ENCODE data around the gene THRB. TPM values are rescaled to one million over a fixed set of nuclear protein-coding genes. Genes with fewer than 3 reads are reported as not detected.

The THRB gene
- total and polyA plus RNA-seq, 5 donors from 2014 or later: 0.30 TPM; not detected in 4

DNA sequence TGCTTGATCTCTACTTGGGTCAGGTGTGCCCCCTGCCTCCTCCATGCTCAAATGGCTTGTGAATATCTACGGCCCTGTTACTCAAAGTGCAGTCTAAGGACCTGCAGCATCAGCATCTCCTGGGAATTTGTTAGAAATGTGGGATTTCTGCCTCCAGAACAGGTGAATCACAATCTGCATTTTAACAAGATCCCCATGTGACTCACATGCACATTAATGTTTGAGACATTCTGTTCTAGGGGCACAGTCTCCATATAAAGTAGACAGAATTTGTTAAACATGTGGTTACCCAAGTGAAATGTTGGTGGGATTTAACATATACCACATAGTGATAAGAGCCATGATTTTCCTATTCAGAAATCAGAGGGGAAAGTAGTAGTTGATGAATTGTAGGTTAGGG lies 293.3 kb downstream of the THRB start:
- Histone ChIP-seq H3K4me3 (ENCODE audit: low read depth, low read length) (no peak overlapping the region), H3K36me3 (ENCODE audit: control insufficient read depth, insufficient read depth, low read length) (no peaks in the 10 kb centered on the region), H3K27me3 (ENCODE audit: control insufficient read depth, insufficient read depth, low read length) (no peaks in the 10 kb centered on the region), H3K27ac (ENCODE audit: insufficient read depth, low read length, poor library complexity, severe bottlenecking) (no peak overlapping the region), H3K9me3 (ENCODE audit: control insufficient read depth in 2 of 2, low read length in 2 of 2) (no peaks in the 10 kb centered on the region), H3K4me1 (ENCODE audit: control insufficient read depth, insufficient read depth, low read length, poor library complexity, severe bottlenecking) (no peaks in the 10 kb centered on the region)
- H3K9me3 Mint-ChIP-seq: peaks cover 0 to 3% (median 0%) of the 10 kb centered on the region in 7 donors
- H3K4me1 Mint-ChIP-seq: no peaks in the 10 kb centered on the region
- no peaks in the 10 kb centered on the region for H3K36me3 Mint-ChIP-seq
- DNase-seq (no peak), ATAC-seq (ENCODE audit: low read depth in 2 of 2) (no peak)
- no peak overlapping the region for H3K4me3 Mint-ChIP-seq
- peaks cover 4% of the 10 kb centered on the region for H3K27me3 Mint-ChIP-seq
- no peak overlapping the region for H3K27ac Mint-ChIP-seq

DNA sequence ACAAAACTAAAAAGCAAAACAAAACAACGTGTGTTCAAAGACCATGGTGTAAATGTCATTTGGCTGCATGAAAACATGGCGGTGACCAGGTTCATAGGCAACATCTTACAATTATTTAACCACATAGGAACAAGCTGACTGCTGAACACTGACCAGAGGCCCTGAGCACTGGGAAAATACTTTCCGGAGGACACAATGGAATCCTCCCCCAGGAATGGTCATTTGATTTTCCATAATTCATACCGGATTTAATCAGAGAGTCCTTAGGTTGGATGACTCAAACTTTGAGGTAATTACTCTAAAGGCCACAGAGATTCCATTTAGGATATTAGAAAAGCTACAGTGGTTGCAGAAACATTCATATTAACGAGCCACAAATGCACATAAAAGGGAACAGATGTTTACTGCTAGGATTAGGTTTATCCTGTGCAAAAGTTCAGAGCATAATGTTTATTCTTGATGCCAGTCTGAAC lies 294.8 kb downstream of the THRB start:
- Histone ChIP-seq H3K36me3 (ENCODE audit: control insufficient read depth, insufficient read depth, low read length) (no peaks in the 10 kb centered on the region), H3K4me3 (ENCODE audit: low read depth, low read length) (no peak overlapping the region), H3K27me3 (ENCODE audit: control insufficient read depth, insufficient read depth, low read length) (no peaks in the 10 kb centered on the region), H3K4me1 (ENCODE audit: control insufficient read depth, insufficient read depth, low read length, poor library complexity, severe bottlenecking) (no peaks in the 10 kb centered on the region), H3K27ac (ENCODE audit: insufficient read depth, low read length, poor library complexity, severe bottlenecking) (no peak overlapping the region), H3K9me3 (ENCODE audit: control insufficient read depth in 2 of 2, low read length in 2 of 2) (no peaks in the 10 kb centered on the region)
- no peak overlapping the region for H3K27ac Mint-ChIP-seq
- no peaks in the 10 kb centered on the region for H3K36me3 Mint-ChIP-seq
- no peak for DNase-seq
- H3K4me1 Mint-ChIP-seq: no peaks in the 10 kb centered on the region
- H3K9me3 Mint-ChIP-seq: peaks cover 0 to 3% (median 0%) of the 10 kb centered on the region in 7 donors
- no peak overlapping the region for H3K4me3 Mint-ChIP-seq
- no peak for ATAC-seq (ENCODE audit: low read depth in 2 of 2)
- peaks cover 4% of the 10 kb centered on the region for H3K27me3 Mint-ChIP-seq

DNA sequence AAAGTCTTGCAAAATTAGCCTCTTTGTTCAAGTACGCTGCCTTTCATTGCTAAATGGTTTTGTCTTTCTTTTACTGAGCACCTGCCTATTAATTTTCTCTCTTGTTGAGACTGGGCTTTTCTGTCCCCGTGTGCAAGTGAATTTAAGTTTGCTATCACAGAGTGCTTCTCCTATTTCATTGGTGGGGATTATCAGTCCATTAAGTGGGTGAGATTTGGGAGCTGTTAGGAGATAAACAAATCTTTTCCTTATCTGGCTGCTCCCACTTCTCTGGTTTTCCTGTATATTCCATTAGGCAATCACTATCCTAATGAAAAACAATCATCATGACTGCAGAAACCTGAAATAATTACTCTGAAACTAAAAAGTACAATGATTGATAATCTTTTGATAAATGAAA lies 295.4 kb downstream of the THRB start:
- Mint-ChIP-seq H3K4me1 (no peaks in the 10 kb centered on the region), H3K27me3 (peaks cover 4% of the 10 kb centered on the region), H3K4me3 (no peak overlapping the region), H3K9me3 (peaks cover 0 to 3% (median 0%) of the 10 kb centered on the region in 7 donors), H3K27ac (no peak overlapping the region), H3K36me3 (no peaks in the 10 kb centered on the region)
- H3K27ac ChIP-seq (ENCODE audit: insufficient read depth, low read length, poor library complexity, severe bottlenecking): no peak overlapping the region
- no peaks in the 10 kb centered on the region for H3K4me1 ChIP-seq (ENCODE audit: control insufficient read depth, insufficient read depth, low read length, poor library complexity, severe bottlenecking)
- H3K36me3 ChIP-seq (ENCODE audit: control insufficient read depth, insufficient read depth, low read length): no peaks in the 10 kb centered on the region
- no peak for DNase-seq
- no peak overlapping the region for H3K4me3 ChIP-seq (ENCODE audit: low read depth, low read length)
- no peaks in the 10 kb centered on the region for H3K9me3 ChIP-seq (ENCODE audit: control insufficient read depth in 2 of 2, low read length in 2 of 2)
- H3K27me3 ChIP-seq (ENCODE audit: control insufficient read depth, insufficient read depth, low read length): no peaks in the 10 kb centered on the region
- no peak for ATAC-seq (ENCODE audit: low read depth in 2 of 2)

DNA sequence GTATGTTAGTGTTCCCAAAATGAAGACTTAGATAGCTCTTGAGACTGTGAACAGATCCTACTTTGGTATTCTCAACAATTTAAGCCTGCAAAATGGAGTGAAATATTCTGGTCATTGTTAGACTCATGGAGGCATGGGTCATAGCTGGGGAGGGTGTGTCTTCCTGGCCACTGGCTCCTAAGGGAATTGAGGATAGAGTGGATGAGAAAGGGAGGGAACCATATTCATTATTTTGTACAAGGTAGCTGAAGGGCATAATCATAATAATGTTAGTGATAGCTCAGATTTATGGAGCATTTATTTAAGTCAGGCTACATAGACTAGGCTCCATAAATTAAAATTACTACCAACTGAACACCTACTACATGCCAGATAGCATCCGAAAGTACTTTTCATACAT lies 295.9 kb downstream of the THRB start:
- H3K27me3 ChIP-seq (ENCODE audit: control insufficient read depth, insufficient read depth, low read length): no peaks in the 10 kb centered on the region
- peaks cover 0 to 3% (median 0%) of the 10 kb centered on the region in 7 donors for H3K9me3 Mint-ChIP-seq
- no peak overlapping the region for H3K4me3 Mint-ChIP-seq
- no peak overlapping the region for H3K27ac ChIP-seq (ENCODE audit: insufficient read depth, low read length, poor library complexity, severe bottlenecking)
- no peak for DNase-seq
- H3K36me3 Mint-ChIP-seq: no peaks in the 10 kb centered on the region
- no peak overlapping the region for H3K27ac Mint-ChIP-seq
- H3K4me1 ChIP-seq (ENCODE audit: control insufficient read depth, insufficient read depth, low read length, poor library complexity, severe bottlenecking): no peaks in the 10 kb centered on the region
- peaks cover 4% of the 10 kb centered on the region for H3K27me3 Mint-ChIP-seq
- no peak for ATAC-seq (ENCODE audit: low read depth in 2 of 2)
- H3K9me3 ChIP-seq (ENCODE audit: control insufficient read depth in 2 of 2, low read length in 2 of 2): no peaks in the 10 kb centered on the region
- no peak overlapping the region for H3K4me3 ChIP-seq (ENCODE audit: low read depth, low read length)
- no peaks in the 10 kb centered on the region for H3K4me1 Mint-ChIP-seq
- no peaks in the 10 kb centered on the region for H3K36me3 ChIP-seq (ENCODE audit: control insufficient read depth, insufficient read depth, low read length)

DNA sequence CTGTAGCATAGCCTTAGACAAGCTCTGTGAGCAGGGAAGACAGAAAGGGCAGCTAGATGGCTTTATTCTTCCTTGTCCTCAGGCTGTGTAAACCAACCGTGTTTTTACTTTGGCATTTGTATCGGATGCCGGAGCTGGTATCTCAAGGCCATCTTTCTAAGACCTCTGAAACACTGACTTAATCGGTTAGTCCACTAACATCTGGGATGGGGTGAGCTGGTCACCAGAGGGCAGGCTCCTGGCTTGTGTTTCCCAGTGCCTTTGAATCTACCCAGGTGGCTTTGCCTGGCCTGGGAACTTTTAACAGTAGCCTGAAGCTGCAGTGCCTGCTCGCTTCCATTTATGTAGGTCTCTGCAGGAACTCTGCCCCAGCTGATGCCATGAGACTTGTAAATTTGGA lies 296.8 kb downstream of the THRB start:
- Mint-ChIP-seq H3K4me1 (no peaks in the 10 kb centered on the region), H3K4me3 (no peak overlapping the region), H3K27me3 (peaks cover 4% of the 10 kb centered on the region), H3K27ac (no peak overlapping the region), H3K9me3 (peaks cover 0 to 3% (median 0%) of the 10 kb centered on the region in 7 donors), H3K36me3 (no peaks in the 10 kb centered on the region)
- no peaks in the 10 kb centered on the region for H3K9me3 ChIP-seq (ENCODE audit: control insufficient read depth in 2 of 2, low read length in 2 of 2)
- H3K4me3 ChIP-seq (ENCODE audit: low read depth, low read length): no peak overlapping the region
- H3K4me1 ChIP-seq (ENCODE audit: control insufficient read depth, insufficient read depth, low read length, poor library complexity, severe bottlenecking): no peaks in the 10 kb centered on the region
- DNase-seq (no peak), ATAC-seq (ENCODE audit: low read depth in 2 of 2) (no peak)
- no peaks in the 10 kb centered on the region for H3K27me3 ChIP-seq (ENCODE audit: control insufficient read depth, insufficient read depth, low read length)
- no peaks in the 10 kb centered on the region for H3K36me3 ChIP-seq (ENCODE audit: control insufficient read depth, insufficient read depth, low read length)
- no peak overlapping the region for H3K27ac ChIP-seq (ENCODE audit: insufficient read depth, low read length, poor library complexity, severe bottlenecking)

DNA sequence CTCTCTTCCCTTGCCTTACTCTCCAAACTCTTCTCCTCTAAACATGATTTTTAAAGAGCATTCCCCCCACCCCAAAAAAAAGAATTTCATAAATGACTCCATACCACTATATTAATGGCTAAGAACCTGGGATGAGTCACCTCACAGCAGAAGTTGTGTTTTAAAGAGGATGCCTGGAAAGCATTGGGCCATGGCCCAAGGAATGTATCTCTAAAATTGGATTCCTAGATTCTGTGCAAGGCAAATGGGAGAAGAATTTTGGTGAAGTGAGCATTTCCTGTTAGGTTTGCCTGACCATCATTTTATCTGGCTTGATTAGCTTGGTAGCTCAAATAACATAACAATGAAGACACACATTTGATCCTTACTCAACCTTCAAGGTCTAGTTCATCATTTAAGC lies 298.1 kb downstream of the THRB start:
- Histone ChIP-seq H3K4me1 (ENCODE audit: control insufficient read depth, insufficient read depth, low read length, poor library complexity, severe bottlenecking) (no peaks in the 10 kb centered on the region), H3K36me3 (ENCODE audit: control insufficient read depth, insufficient read depth, low read length) (no peaks in the 10 kb centered on the region), H3K9me3 (ENCODE audit: control insufficient read depth in 2 of 2, low read length in 2 of 2) (no peaks in the 10 kb centered on the region), H3K27ac (ENCODE audit: insufficient read depth, low read length, poor library complexity, severe bottlenecking) (no peak overlapping the region), H3K27me3 (ENCODE audit: control insufficient read depth, insufficient read depth, low read length) (no peaks in the 10 kb centered on the region), H3K4me3 (ENCODE audit: low read depth, low read length) (no peak overlapping the region)
- Mint-ChIP-seq H3K4me1 (no peaks in the 10 kb centered on the region), H3K9me3 (no peaks in the 10 kb centered on the region), H3K27ac (no peak overlapping the region), H3K36me3 (no peaks in the 10 kb centered on the region), H3K27me3 (no peaks in the 10 kb centered on the region), H3K4me3 (no peak overlapping the region)
- no peak for DNase-seq
- ATAC-seq (ENCODE audit: low read depth in 2 of 2): no peak

DNA sequence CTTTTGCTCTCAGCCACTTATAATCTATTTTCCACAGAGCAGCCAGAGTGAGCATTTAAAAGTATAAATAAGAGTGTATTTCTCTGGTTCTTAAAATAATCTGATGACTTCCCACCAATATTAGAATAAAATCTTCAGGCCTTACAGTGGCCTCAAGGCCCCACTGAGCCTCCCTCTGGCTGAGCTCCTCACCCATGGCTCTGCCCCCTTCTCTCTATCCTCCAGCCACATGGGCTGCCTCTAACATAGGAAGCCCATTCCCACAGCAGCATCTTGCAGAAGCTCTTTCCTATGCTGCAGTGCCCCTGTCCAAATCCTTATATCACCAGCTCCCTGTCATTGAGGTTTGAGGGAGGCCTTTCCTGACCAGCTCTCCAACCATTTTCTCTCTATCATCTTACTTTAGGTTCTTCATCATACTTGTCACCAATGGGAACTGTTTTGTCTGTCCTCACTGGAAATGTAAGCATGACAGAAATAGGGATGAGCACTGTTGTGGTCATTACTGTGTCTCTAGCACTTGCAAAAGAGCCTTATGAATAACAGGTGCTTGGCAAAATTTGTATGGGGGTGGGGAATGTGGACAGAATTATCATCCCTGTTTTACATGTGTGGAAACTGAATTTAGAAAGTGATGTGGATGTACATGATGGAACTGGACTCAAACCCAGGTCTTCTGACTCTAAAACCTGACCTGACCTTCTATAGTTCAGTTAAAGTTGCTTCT lies 299.0 kb downstream of the THRB start:
- H3K27ac ChIP-seq (ENCODE audit: insufficient read depth, low read length, poor library complexity, severe bottlenecking): no peak overlapping the region
- DNase-seq (no peak), ATAC-seq (ENCODE audit: low read depth in 2 of 2) (no peak)
- no peaks in the 10 kb centered on the region for H3K4me1 ChIP-seq (ENCODE audit: control insufficient read depth, insufficient read depth, low read length, poor library complexity, severe bottlenecking)
- no peaks in the 10 kb centered on the region for H3K9me3 Mint-ChIP-seq
- no peaks in the 10 kb centered on the region for H3K4me1 Mint-ChIP-seq
- H3K9me3 ChIP-seq (ENCODE audit: control insufficient read depth in 2 of 2, low read length in 2 of 2): no peaks in the 10 kb centered on the region
- H3K4me3 Mint-ChIP-seq: no peak overlapping the region
- H3K4me3 ChIP-seq (ENCODE audit: low read depth, low read length): no peak overlapping the region
- H3K27me3 ChIP-seq (ENCODE audit: control insufficient read depth, insufficient read depth, low read length): no peaks in the 10 kb centered on the region
- peak overlapping the region in 1 of 3 donors; percentile 3 for H3K27ac Mint-ChIP-seq
- H3K36me3 ChIP-seq (ENCODE audit: control insufficient read depth, insufficient read depth, low read length): no peaks in the 10 kb centered on the region
- no peaks in the 10 kb centered on the region for H3K36me3 Mint-ChIP-seq
- no peaks in the 10 kb centered on the region for H3K27me3 Mint-ChIP-seq

DNA sequence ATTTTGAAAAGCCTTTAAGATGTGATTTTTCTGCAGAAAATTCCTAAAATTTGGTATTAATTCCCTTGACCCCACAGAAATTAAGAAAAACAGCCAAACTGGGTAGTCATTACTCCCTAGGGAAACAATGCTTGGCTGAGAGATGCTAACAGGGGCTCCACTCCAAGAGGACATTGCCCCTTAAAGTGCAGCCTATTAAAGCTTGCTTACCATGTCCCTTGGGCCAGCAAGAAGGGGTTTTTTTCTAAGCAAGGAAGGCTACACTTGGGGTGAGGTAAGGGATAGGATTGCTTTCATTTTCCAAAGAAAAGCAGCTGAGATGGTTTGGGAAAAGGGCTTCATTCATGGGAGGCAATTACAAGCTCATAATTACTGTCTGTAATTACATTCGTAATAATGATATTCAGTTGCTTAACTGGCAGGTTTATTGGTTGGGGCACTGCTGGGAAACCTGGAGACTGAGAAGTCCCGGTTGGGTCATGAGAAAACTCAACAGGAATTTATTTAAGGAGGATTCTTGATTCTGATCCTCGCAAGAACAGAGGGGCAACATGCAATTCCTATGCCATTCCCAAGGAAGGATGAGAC lies 302.1 kb downstream of the THRB start:
- Histone ChIP-seq H3K27ac (ENCODE audit: insufficient read depth, low read length, poor library complexity, severe bottlenecking) (no peak overlapping the region), H3K36me3 (ENCODE audit: control insufficient read depth, insufficient read depth, low read length) (no peaks in the 10 kb centered on the region), H3K9me3 (ENCODE audit: control insufficient read depth in 2 of 2, low read length in 2 of 2) (no peaks in the 10 kb centered on the region), H3K27me3 (ENCODE audit: control insufficient read depth, insufficient read depth, low read length) (no peaks in the 10 kb centered on the region), H3K4me3 (ENCODE audit: low read depth, low read length) (no peak overlapping the region), H3K4me1 (ENCODE audit: control insufficient read depth, insufficient read depth, low read length, poor library complexity, severe bottlenecking) (no peaks in the 10 kb centered on the region)
- no peaks in the 10 kb centered on the region for H3K4me1 Mint-ChIP-seq
- H3K27me3 Mint-ChIP-seq: no peaks in the 10 kb centered on the region
- DNase-seq: no peak
- no peaks in the 10 kb centered on the region for H3K36me3 Mint-ChIP-seq
- no peaks in the 10 kb centered on the region for H3K9me3 Mint-ChIP-seq
- no peak overlapping the region for H3K4me3 Mint-ChIP-seq
- no peak for ATAC-seq (ENCODE audit: low read depth in 2 of 2)
- H3K27ac Mint-ChIP-seq: no peak overlapping the region
